ENCODE results near the gene RREB1.

- TF ChIP-seq POLR2A (IDR thresholded peaks at IDR 0.05) (no peak), CTCF (IDR thresholded peaks at IDR 0.05) (peak; percentile 80 to 94 (median 83)), EP300 (IDR thresholded peaks at IDR 0.05) (no peak), POLR2AphosphoS5 (IDR thresholded peaks at IDR 0.05) (no peak)
These were observed 135.6 kb downstream of the RREB1 start for GRCh38 chr6:7243179-7243981.

All from sigmoid colon (tissue), 4 donors.